DND-41 (cell line): ENCODE measurements around the gene KAT2A.

ENCODE experiments used
- CTCF ChIP-seq: IDR thresholded peaks from 2 replicates; pipeline ENCODE4 v1.5.1; 2012; ENCODE audit warnings: borderline replicate concordance, low read length, moderate library complexity, mild to moderate bottlenecking; ENCODE audit not compliant: poor library complexity, severe bottlenecking; ENCODE audit errors: extremely low read depth
- EZH2 ChIP-seq: IDR thresholded peaks from 3 replicates; pipeline ENCODE4 v1.6.1; 2012; ENCODE audit warnings: borderline replicate concordance, low read depth, mild to moderate bottlenecking, moderate library complexity, low read length, inconsistent platforms; ENCODE audit not compliant: severe bottlenecking

GRCh38 chr17:42127414-42127813 is 6.2 kb upstream of the KAT2A start:
- TF ChIP-seq CTCF (no peak), EZH2 (no peak)
